K562 (cell line): ENCODE results near the gene ALDH18A1. TPM values are rescaled to one million over a fixed set of nuclear protein-coding genes. Genes with fewer than 3 reads are reported as not detected.

ENCODE experiments used
- ARID1B ChIP-seq: fragments of 450-650 bp; IDR thresholded peaks from 2 replicates; pipeline ENCODE4 v1.6.1; 2016; ENCODE audit warnings: antibody characterized with exemption, mild to moderate bottlenecking, inconsistent platforms
- CAMTA2 ChIP-seq: fragments of 250-450 bp; sonication (Bioruptor Pico); conservative IDR thresholded peaks from 2 replicates; pipeline ENCODE4 v1.5.1; 2022
- L3MBTL2 ChIP-seq: fragments of 450-650 bp; IDR thresholded peaks from 2 replicates; pipeline ENCODE4 v1.6.1; 2016; ENCODE audit warnings: mild to moderate bottlenecking, moderate library complexity
- MYNN ChIP-seq, 2 experiments: sonication (generic); formaldehyde crosslinking in 1 of 2; IDR thresholded peaks; 2 replicates each; pipeline versions ENCODE4 v1.5.0 to v1.6.1; 2016 to 2020; ENCODE audit warnings: antibody characterized with exemption in 1 of 2, missing genetic modification reagents in 1 of 2
- NFE2 ChIP-seq: IDR thresholded peaks from 2 replicates; pipeline ENCODE4 v1.6.1; 2014; ENCODE audit warnings: antibody characterized with exemption, low read depth
- NR1H2 ChIP-seq: sonication (generic); formaldehyde crosslinking; IDR thresholded peaks from 2 replicates; pipeline ENCODE4 v1.4.0; 2020; ENCODE audit warnings: mild to moderate bottlenecking, missing genetic modification reagents
- NR2C1 ChIP-seq, 2 experiments: fragments of 450-650 bp; IDR thresholded peaks; 2 replicates each; pipeline ENCODE4 v1.6.1; 2017; ENCODE audit warnings: mild to moderate bottlenecking in 2 of 2, antibody characterized with exemption in 1 of 2, inconsistent platforms in 1 of 2, missing compliant biosample characterization in 1 of 2, missing genetic modification characterization in 1 of 2
- ZNF436 ChIP-seq: fragments of 250-450, 450-650 bp; sonication (Bioruptor Pico); formaldehyde crosslinking; IDR thresholded peaks from 2 replicates; pipeline ENCODE4 v1.7.0; 2020; ENCODE audit warnings: mild to moderate bottlenecking
- polyA plus RNA-seq, 8 experiments: library from polyadenylated mRNA; depleted of rRNA in 4 of 8; stranded (reverse) in 5 of 8; unstranded in 3 of 8; fragments of >200 nt; fragmentation: Nextera tagmentation in 2 of 8; fragmentation: Illumina TruSeq in 1 of 8; extraction: Ambion mirVana in 2 of 8; extraction: Trizol in 1 of 8; gene quantifications; 2 replicates each; pipeline versions ENCODE4 v1.2.1 to v1.2.3, GENCODE V29; 2011 to 2014; ENCODE audit warnings: inconsistent platforms in 1 of 8, missing spikeins in 1 of 8
- total RNA-seq, 7 experiments: library from RNA; depleted of rRNA in 6 of 7; stranded (reverse); fragments of >200 nt in 6 of 7; fragmentation: Illumina TruSeq in 2 of 7; extraction: Trizol in 2 of 7; gene quantifications; 2 replicates each; pipeline versions ENCODE4 v1.2.1 to v1.2.3, GENCODE V29; 2011 to 2021; ENCODE audit warnings: low replicate concordance in 1 of 7
- TF ChIP-seq, protein P1 (sequence below): sonication (generic); formaldehyde crosslinking; IDR thresholded peaks from 2 replicates; pipeline ENCODE4 v1.8.1; 2023; ENCODE audit warnings: mild to moderate bottlenecking, missing genetic modification reagents, moderate library complexity
- TF ChIP-seq, protein P2 (sequence below): sonication (generic); formaldehyde crosslinking; IDR thresholded peaks from 2 replicates; pipeline ENCODE4 v1.8.0; 2023; ENCODE audit warnings: mild to moderate bottlenecking, missing genetic modification reagents
- TF ChIP-seq, protein P3 (sequence below), 2 experiments: fragments of 450-650 bp in 1 of 2; sonication (generic) in 1 of 2; formaldehyde crosslinking in 1 of 2; IDR thresholded peaks; 2 replicates each; pipeline versions ENCODE4 v1.7.1 to v1.9.0; 2016 to 2022; ENCODE audit warnings: inconsistent platforms in 1 of 2, mild to moderate bottlenecking in 1 of 2, missing genetic modification reagents in 1 of 2
- TF ChIP-seq, protein P4 (sequence below): fragments of 250-450 bp; sonication (Bioruptor Pico); IDR thresholded peaks from 2 replicates; pipeline ENCODE4 v1.8.0; 2021; ENCODE audit warnings: borderline replicate concordance, mild to moderate bottlenecking, moderate library complexity; ENCODE audit not compliant: poor library complexity, severe bottlenecking

ALDH18A1 gene
- total and polyA plus RNA-seq, 9 of the 15 experiments (the other 6 are each of a cell fraction or from before 2014, with no cell fraction given) = 12.0 to 83.3 (median 43.8) TPM

DNA sequence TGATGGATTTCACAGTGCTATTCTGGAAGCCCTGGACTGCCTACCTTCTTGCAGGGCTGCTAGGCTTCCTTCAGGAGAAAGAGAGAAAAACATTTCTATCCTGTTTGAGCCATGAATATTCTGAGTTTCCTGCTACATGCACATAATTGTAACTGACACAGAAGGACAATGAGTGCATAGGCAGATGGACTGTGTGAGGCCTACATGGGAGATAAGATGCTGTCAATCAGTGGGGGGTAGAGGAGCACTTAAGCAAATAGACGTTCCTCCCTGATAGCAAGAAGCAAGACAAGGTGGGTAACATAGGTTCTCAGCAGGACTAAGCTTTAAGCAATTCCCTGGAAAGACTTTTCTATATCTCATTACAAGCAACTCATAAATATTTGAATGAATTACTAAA, 11.6 kb downstream of the ALDH18A1 start (continued):
- TF ChIP-seq, protein P1, sequence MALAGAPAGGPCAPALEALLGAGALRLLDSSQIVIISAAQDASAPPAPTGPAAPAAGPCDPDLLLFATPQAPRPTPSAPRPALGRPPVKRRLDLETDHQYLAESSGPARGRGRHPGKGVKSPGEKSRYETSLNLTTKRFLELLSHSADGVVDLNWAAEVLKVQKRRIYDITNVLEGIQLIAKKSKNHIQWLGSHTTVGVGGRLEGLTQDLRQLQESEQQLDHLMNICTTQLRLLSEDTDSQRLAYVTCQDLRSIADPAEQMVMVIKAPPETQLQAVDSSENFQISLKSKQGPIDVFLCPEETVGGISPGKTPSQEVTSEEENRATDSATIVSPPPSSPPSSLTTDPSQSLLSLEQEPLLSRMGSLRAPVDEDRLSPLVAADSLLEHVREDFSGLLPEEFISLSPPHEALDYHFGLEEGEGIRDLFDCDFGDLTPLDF (CRISPR knock-in tag) = no peak
- TF ChIP-seq NR1H2 (CRISPR knock-in tag) (no peak), MYNN (IDR thresholded peaks at IDR 0.05) (no peak), MYNN (CRISPR knock-in tag; IDR thresholded peaks at IDR 0.05) (no peak), NFE2 (no peak), ARID1B (peak; percentile 35; the same call in 1 of the 2 replicates), ZNF436 (no peak), CAMTA2 (CRISPR knock-in tag) (no peak), NR2C1 (IDR thresholded peaks at IDR 0.05) (no peak), NR2C1 (tag; IDR thresholded peaks at IDR 0.05) (no peak), L3MBTL2 (no peak)
- TF ChIP-seq, protein P2, sequence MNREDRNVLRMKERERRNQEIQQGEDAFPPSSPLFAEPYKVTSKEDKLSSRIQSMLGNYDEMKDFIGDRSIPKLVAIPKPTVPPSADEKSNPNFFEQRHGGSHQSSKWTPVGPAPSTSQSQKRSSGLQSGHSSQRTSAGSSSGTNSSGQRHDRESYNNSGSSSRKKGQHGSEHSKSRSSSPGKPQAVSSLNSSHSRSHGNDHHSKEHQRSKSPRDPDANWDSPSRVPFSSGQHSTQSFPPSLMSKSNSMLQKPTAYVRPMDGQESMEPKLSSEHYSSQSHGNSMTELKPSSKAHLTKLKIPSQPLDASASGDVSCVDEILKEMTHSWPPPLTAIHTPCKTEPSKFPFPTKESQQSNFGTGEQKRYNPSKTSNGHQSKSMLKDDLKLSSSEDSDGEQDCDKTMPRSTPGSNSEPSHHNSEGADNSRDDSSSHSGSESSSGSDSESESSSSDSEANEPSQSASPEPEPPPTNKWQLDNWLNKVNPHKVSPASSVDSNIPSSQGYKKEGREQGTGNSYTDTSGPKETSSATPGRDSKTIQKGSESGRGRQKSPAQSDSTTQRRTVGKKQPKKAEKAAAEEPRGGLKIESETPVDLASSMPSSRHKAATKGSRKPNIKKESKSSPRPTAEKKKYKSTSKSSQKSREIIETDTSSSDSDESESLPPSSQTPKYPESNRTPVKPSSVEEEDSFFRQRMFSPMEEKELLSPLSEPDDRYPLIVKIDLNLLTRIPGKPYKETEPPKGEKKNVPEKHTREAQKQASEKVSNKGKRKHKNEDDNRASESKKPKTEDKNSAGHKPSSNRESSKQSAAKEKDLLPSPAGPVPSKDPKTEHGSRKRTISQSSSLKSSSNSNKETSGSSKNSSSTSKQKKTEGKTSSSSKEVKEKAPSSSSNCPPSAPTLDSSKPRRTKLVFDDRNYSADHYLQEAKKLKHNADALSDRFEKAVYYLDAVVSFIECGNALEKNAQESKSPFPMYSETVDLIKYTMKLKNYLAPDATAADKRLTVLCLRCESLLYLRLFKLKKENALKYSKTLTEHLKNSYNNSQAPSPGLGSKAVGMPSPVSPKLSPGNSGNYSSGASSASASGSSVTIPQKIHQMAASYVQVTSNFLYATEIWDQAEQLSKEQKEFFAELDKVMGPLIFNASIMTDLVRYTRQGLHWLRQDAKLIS (CRISPR knock-in tag) = no peak
- TF ChIP-seq, protein P3, sequence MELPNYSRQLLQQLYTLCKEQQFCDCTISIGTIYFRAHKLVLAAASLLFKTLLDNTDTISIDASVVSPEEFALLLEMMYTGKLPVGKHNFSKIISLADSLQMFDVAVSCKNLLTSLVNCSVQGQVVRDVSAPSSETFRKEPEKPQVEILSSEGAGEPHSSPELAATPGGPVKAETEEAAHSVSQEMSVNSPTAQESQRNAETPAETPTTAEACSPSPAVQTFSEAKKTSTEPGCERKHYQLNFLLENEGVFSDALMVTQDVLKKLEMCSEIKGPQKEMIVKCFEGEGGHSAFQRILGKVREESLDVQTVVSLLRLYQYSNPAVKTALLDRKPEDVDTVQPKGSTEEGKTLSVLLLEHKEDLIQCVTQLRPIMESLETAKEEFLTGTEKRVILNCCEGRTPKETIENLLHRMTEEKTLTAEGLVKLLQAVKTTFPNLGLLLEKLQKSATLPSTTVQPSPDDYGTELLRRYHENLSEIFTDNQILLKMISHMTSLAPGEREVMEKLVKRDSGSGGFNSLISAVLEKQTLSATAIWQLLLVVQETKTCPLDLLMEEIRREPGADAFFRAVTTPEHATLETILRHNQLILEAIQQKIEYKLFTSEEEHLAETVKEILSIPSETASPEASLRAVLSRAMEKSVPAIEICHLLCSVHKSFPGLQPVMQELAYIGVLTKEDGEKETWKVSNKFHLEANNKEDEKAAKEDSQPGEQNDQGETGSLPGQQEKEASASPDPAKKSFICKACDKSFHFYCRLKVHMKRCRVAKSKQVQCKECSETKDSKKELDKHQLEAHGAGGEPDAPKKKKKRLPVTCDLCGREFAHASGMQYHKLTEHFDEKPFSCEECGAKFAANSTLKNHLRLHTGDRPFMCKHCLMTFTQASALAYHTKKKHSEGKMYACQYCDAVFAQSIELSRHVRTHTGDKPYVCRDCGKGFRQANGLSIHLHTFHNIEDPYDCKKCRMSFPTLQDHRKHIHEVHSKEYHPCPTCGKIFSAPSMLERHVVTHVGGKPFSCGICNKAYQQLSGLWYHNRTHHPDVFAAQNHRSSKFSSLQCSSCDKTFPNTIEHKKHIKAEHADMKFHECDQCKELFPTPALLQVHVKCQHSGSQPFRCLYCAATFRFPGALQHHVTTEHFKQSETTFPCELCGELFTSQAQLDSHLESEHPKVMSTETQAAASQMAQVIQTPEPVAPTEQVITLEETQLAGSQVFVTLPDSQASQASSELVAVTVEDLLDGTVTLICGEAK (IDR thresholded peaks at IDR 0.05) = 0 out of 2 replicates have a peak, but pooled peaks have one; percentile 20
- TF ChIP-seq, protein P3 (CRISPR knock-in tag; IDR thresholded peaks at IDR 0.05) = no peak
- TF ChIP-seq, protein P4, sequence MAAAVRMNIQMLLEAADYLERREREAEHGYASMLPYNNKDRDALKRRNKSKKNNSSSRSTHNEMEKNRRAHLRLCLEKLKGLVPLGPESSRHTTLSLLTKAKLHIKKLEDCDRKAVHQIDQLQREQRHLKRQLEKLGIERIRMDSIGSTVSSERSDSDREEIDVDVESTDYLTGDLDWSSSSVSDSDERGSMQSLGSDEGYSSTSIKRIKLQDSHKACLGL = no peak
